Uterus (tissue), 2 donors: ENCODE measurements around the gene NIN.

Experiments
- CTCF ChIP-seq, 4 experiments: fragments of 200-600 bp in 2 of 4; fragments of 450-650 bp in 2 of 4; sonication (generic) in 2 of 4; IDR thresholded peaks; one replicate each; pipeline ENCODE4 v1.5.1; 2016 to 2019; ENCODE audit warnings: antibody characterized with exemption in 4 of 4, mild to moderate bottlenecking in 2 of 4, moderate library complexity in 1 of 4
- POLR2A ChIP-seq, 2 donors: fragments of 450-650 bp; IDR thresholded peaks; one replicate each; pipeline ENCODE4 v1.6.1; 2016; ENCODE audit warnings: antibody characterized with exemption in 2 of 2, mild to moderate bottlenecking in 1 of 2, moderate library complexity in 1 of 2

GRCh38 chr14:50837850-50838470 is 7.0 kb upstream of the NIN start:
- no peak for TF ChIP-seq POLR2A (IDR thresholded peaks at IDR 0.05)
- no peak for TF ChIP-seq CTCF (IDR thresholded peaks at IDR 0.05)
